ENCODE measurements around the gene RNASE8. TPM values are rescaled to one million over a fixed set of nuclear protein-coding genes. Genes with fewer than 3 reads are reported as not detected.

The RNASE8 gene
- total RNA-seq, 1 donor from 2014 or later: not detected

GRCh38 chr14:21106498-21107282, 49.1 kb downstream of the RNASE8 start:
- intact Hi-C loops (cut with micrococcal nuclease): loop anchor here (1.0 to 2.0 kb wide), 2 partner anchors 38 to 92 kb away; no protein-coding TSS in a partner anchor
- Mint-ChIP-seq H3K36me3 (ENCODE audit: low read depth) (no peaks in the 10 kb centered on the region), H3K9me3 (no peaks in the 10 kb centered on the region), H3K4me1 (ENCODE audit: low read depth) (peaks cover 39% of the 10 kb centered on the region), H3K27me3 (ENCODE audit: low read depth) (no peaks in the 10 kb centered on the region), H3K27ac (peak overlapping the region; percentile 30), H3K4me3 (ENCODE audit: low read depth) (no peak overlapping the region)
- peak; percentile 69 for DNase-seq (ENCODE audit: low spot score)

GRCh38 chr14:21107283-21107800, 49.7 kb downstream of the RNASE8 start:
- H3K27me3 Mint-ChIP-seq (ENCODE audit: low read depth): no peaks in the 10 kb centered on the region
- H3K4me3 Mint-ChIP-seq (ENCODE audit: low read depth): no peak overlapping the region
- intact Hi-C loops (cut with micrococcal nuclease): loop anchor here (1.0 to 2.0 kb wide), 2 partner anchors 39 to 93 kb away; no protein-coding TSS in a partner anchor
- H3K4me1 Mint-ChIP-seq (ENCODE audit: low read depth): peaks cover 33% of the 10 kb centered on the region
- no peak overlapping the region for H3K27ac Mint-ChIP-seq
- no peaks in the 10 kb centered on the region for H3K9me3 Mint-ChIP-seq
- H3K36me3 Mint-ChIP-seq (ENCODE audit: low read depth): no peaks in the 10 kb centered on the region
- no peak for DNase-seq (ENCODE audit: low spot score)

Other genes starting within 250 kb of the RNASE8 start
- gene RNASE3, start 166.4 kb upstream of the RNASE8 start, total RNA-seq: not detected in 2 replicates
- not detected in 2 replicates for gene RNASE2, start 102.3 kb upstream of the RNASE8 start, total RNA-seq
- 93.7 and 102 TPM in 2 replicates for gene METTL17, start 67.8 kb upstream of the RNASE8 start, total RNA-seq
- 0.18 and 0.30 TPM in 2 replicates for gene SLC39A2, start 58.5 kb upstream of the RNASE8 start, total RNA-seq
- 1.1 and 1.8 TPM in 2 replicates for gene NDRG2, start 32.8 kb upstream of the RNASE8 start, total RNA-seq
- not detected in 2 replicates for gene TPPP2, start 27.6 kb upstream of the RNASE8 start, total RNA-seq
- gene RNASE13, start 23.0 kb upstream of the RNASE8 start, total RNA-seq: not detected in 2 replicates
- not detected in 2 replicates for gene RNASE7, start 15.5 kb upstream of the RNASE8 start, total RNA-seq
- 0.05 and 0.16 TPM in 2 replicates for gene ARHGEF40, start 12.5 kb downstream of the RNASE8 start, total RNA-seq
- gene ZNF219, start 40.8 kb downstream of the RNASE8 start, total RNA-seq: 9.4 and 11.0 TPM in 2 replicates
- not detected in 2 replicates for gene TMEM253, start 43.2 kb downstream of the RNASE8 start, total RNA-seq
- not detected in 2 replicates for gene OR5AU1, start 98.2 kb downstream of the RNASE8 start, total RNA-seq
- gene HNRNPC, start 211.6 kb downstream of the RNASE8 start, total RNA-seq: 972 and 976 TPM in 2 replicates
- gene RPGRIP1, start 222.3 kb downstream of the RNASE8 start, total RNA-seq: not detected in 2 replicates